C4-2B (cell line): Measurements from ENCODE around the gene ZMYND11.

Source experiments
- CTCF ChIP-seq: fragments of 450-650 bp; conservative IDR thresholded peaks from 2 replicates; pipeline ENCODE4 v1.5.1; 2017; ENCODE audit warnings: mild to moderate bottlenecking
- ZFX ChIP-seq: fragments of 450-650 bp; IDR thresholded peaks from 2 replicates; pipeline ENCODE4 v1.6.1; 2017

- TF ChIP-seq CTCF (no peak), ZFX (no peak)
Observed at GRCh38 chr10:137606-138005, 2.4 kb downstream of the ZMYND11 start.
